Hepatocyte (in vitro differentiated cells): Measurements from ENCODE around the gene SBNO1. TPM values are rescaled to one million over a fixed set of nuclear protein-coding genes. Genes with fewer than 3 reads are reported as not detected.

ENCODE experiments used
- DNase-seq: peaks from one replicate; pipeline ENCODE4 v3.0.0-alpha.2; 2016; ENCODE audit warnings: low spot score
- H2AFZ ChIP-seq: fragments of 200-600 bp; sonication (generic); 2 replicates; pipeline ENCODE4 v1.6.0; 2016; ENCODE audit warnings: antibody characterized with exemption, mild to moderate bottlenecking
- H3K27ac ChIP-seq: fragments of 200-600 bp; sonication (generic); 2 replicates; pipeline ENCODE4 v1.5.1; 2016; ENCODE audit warnings: mild to moderate bottlenecking
- H3K27me3 ChIP-seq: fragments of 200-600 bp; sonication (generic); 2 replicates; pipeline ENCODE4 v1.6.1; 2016
- H3K36me3 ChIP-seq: fragments of 200-600 bp; sonication (generic); replicated peaks from 2 replicates; pipeline ENCODE4 v1.5.1; 2016; ENCODE audit warnings: low read depth; ENCODE audit not compliant: insufficient read depth
- H3K4me1 ChIP-seq: fragments of 200-600 bp; sonication (generic); 2 replicates; pipeline ENCODE4 v1.5.1; 2016; ENCODE audit warnings: mild to moderate bottlenecking, moderate library complexity; ENCODE audit not compliant: insufficient read depth
- H3K4me2 ChIP-seq: fragments of 200-600 bp; sonication (generic); 2 replicates; pipeline ENCODE4 v1.6.0; 2016
- H3K4me3 ChIP-seq: fragments of 200-600 bp; sonication (generic); 2 replicates; pipeline ENCODE4 v1.5.1; 2016; ENCODE audit warnings: mild to moderate bottlenecking
- H3K79me2 ChIP-seq: fragments of 200-600 bp; sonication (generic); 2 replicates; pipeline ENCODE4 v1.6.0; 2017; ENCODE audit warnings: mild to moderate bottlenecking
- H3K9me2 ChIP-seq: fragments of 200-600 bp; sonication (generic); replicated peaks from 2 replicates; pipeline ENCODE4 v1.6.0; 2017; ENCODE audit warnings: mild to moderate bottlenecking; ENCODE audit not compliant: insufficient read depth
- H3K9me3 ChIP-seq: fragments of 200-600 bp; sonication (generic); 2 replicates; pipeline ENCODE4 v1.5.1; 2016; ENCODE audit warnings: low read depth, mild to moderate bottlenecking
- H4K20me1 ChIP-seq: fragments of 200-600 bp; sonication (generic); 2 replicates; pipeline ENCODE4 v1.6.0; 2016; ENCODE audit warnings: mild to moderate bottlenecking; ENCODE audit not compliant: insufficient read depth, poor library complexity, severe bottlenecking
- EZH2 ChIP-seq: fragments of 200-600 bp; sonication (generic); IDR thresholded peaks from 2 replicates; pipeline ENCODE4 v1.6.1; 2016; ENCODE audit warnings: antibody characterized with exemption, mild to moderate bottlenecking, borderline replicate concordance
- EZH2phosphoT487 ChIP-seq: fragments of 200-600 bp; sonication (generic); IDR thresholded peaks from one replicate; pipeline ENCODE4 v1.6.1; 2018; ENCODE audit warnings: antibody characterized with exemption, mild to moderate bottlenecking, low read depth, moderate library complexity; ENCODE audit not compliant: unreplicated experiment, severe bottlenecking
- WGBS: methylation state at CpG from one replicate; pipeline ENCODE4 v1.1.6; 2016; ENCODE audit warnings: low lambda C conversion rate; ENCODE audit errors: missing lambda C conversion rate; 5-methylcytosine and 5-hydroxymethylcytosine counted together
- polyA plus RNA-seq: library from polyadenylated mRNA; unstranded; fragments of >200 nt; fragmentation: Nextera tagmentation; extraction: Ambion mirVana; gene quantifications from 2 replicates; pipeline ENCODE4 v1.2.1, GENCODE V29; 2016
- total RNA-seq: library from RNA; depleted of rRNA; stranded (reverse); fragments of >200 nt; gene quantifications from 2 replicates; pipeline ENCODE4 v1.2.3, GENCODE V29; 2014
- TF ChIP-seq, protein P1 (sequence below): fragments of 200-600 bp; sonication (generic); IDR thresholded peaks from 2 replicates; pipeline ENCODE4 v1.5.1; 2016; ENCODE audit warnings: antibody characterized with exemption, mild to moderate bottlenecking; ENCODE audit not compliant: poor library complexity

SBNO1 gene
- total and polyA plus RNA-seq, 2 experiments from 2014 or later, result 13.4 to 28.9 TPM

DNA sequence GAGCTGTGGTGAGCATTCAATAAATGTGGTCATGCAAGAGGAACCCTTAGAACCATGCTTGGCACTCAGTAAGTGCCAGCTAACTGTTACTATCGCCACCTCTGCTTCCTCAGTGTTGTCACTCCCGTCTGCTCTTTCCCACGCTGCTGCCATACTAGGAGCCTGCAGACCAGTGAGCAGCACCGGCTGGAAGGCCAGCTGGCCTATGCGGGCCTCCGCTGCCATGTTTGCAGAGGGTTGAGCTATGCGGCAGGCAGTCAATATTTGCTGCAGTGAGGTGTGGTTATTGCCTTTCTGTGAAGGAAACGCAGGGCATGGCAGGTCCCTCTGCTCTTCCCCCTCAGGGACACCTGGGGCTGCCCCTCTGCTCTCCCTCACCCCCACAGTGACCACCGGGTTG lies 32.3 kb upstream of the SBNO1 start:
- Histone ChIP-seq H4K20me1 (peaks cover 14% of the 10 kb centered on the region), H2AFZ (no peak overlapping the region), H3K27ac (no peak overlapping the region), H3K4me3 (no peak overlapping the region), H3K9me3 (no peaks in the 10 kb centered on the region), H3K4me2 (no peak overlapping the region), H3K79me2 (peaks cover 89% of the 10 kb centered on the region), H3K4me1 (no peaks in the 10 kb centered on the region), H3K27me3 (no peaks in the 10 kb centered on the region), H3K9me2 (no peaks in the 10 kb centered on the region), H3K36me3 (no peaks in the 10 kb centered on the region)
- 60% methylated on average over 9 of the region's 9 CpGs for WGBS
- DNase-seq, result no peak
- TF ChIP-seq, protein P1, sequence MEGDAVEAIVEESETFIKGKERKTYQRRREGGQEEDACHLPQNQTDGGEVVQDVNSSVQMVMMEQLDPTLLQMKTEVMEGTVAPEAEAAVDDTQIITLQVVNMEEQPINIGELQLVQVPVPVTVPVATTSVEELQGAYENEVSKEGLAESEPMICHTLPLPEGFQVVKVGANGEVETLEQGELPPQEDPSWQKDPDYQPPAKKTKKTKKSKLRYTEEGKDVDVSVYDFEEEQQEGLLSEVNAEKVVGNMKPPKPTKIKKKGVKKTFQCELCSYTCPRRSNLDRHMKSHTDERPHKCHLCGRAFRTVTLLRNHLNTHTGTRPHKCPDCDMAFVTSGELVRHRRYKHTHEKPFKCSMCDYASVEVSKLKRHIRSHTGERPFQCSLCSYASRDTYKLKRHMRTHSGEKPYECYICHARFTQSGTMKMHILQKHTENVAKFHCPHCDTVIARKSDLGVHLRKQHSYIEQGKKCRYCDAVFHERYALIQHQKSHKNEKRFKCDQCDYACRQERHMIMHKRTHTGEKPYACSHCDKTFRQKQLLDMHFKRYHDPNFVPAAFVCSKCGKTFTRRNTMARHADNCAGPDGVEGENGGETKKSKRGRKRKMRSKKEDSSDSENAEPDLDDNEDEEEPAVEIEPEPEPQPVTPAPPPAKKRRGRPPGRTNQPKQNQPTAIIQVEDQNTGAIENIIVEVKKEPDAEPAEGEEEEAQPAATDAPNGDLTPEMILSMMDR, result no peak
- TF ChIP-seq EZH2, result no peak
- TF ChIP-seq EZH2phosphoT487, result no peak

DNA sequence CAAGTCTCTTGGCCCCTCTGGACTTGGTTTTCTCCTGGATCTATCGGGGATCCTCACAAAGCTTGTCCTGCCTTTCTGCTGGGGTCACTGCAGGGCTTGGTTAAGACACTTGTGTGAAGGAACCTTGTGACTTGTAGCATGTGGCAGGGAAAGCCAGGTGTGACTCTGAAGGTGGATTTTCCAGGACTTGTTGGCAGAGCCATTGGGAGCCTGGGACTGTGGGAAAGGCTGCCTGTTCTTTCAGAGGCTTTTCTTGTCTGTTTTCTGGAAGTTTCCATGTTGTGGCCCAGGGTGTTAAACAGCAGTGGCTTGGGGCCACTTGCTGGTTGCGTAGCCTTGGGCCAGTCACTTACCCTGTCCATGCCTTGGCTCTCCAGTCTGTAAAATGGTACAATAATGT lies 31.9 kb upstream of the SBNO1 start:
- Histone ChIP-seq H3K27me3 (no peaks in the 10 kb centered on the region), H2AFZ (no peak overlapping the region), H3K9me3 (no peaks in the 10 kb centered on the region), H3K4me1 (no peaks in the 10 kb centered on the region), H3K79me2 (peaks cover 89% of the 10 kb centered on the region), H3K4me3 (no peak overlapping the region), H3K36me3 (no peaks in the 10 kb centered on the region), H4K20me1 (peaks cover 10% of the 10 kb centered on the region), H3K9me2 (no peaks in the 10 kb centered on the region), H3K27ac (no peak overlapping the region), H3K4me2 (no peak overlapping the region)
- WGBS, result 97% methylated on average over 2 of the region's 2 CpGs
- TF ChIP-seq, protein P1, result no peak
- no peak for TF ChIP-seq EZH2phosphoT487
- no peak for TF ChIP-seq EZH2
- no peak for DNase-seq

DNA sequence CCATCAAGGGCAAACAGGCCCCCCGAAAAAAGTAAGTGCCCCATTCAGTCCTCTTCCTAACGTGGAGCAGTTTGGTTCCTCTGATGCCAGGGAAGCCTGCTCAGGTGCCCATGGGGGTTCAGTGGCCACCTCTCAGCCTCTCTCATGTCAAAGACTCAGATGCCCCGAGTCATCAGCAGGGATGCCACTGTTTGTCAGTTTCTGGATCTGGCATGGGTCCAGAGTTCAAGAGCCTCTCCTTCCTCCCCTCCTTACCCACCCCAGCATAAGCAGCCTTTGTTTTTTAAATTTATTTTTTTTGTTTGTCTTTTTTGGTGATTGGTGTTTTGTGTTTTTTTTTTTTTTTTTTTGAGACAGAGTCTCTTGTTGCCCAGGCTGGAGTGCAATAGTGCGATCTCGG lies 30.6 kb upstream of the SBNO1 start:
- Histone ChIP-seq H3K4me3 (no peak overlapping the region), H3K36me3 (no peaks in the 10 kb centered on the region), H2AFZ (no peak overlapping the region), H3K9me2 (no peaks in the 10 kb centered on the region), H4K20me1 (peaks cover 8% of the 10 kb centered on the region), H3K4me1 (peaks cover 8% of the 10 kb centered on the region), H3K9me3 (no peaks in the 10 kb centered on the region), H3K27ac (no peak overlapping the region), H3K79me2 (peaks cover 94% of the 10 kb centered on the region), H3K4me2 (no peak overlapping the region), H3K27me3 (no peaks in the 10 kb centered on the region)
- WGBS, result 99% methylated on average over 5 of the region's 5 CpGs
- DNase-seq, result no peak
- no peak for TF ChIP-seq EZH2phosphoT487
- TF ChIP-seq, protein P1, result no peak
- no peak for TF ChIP-seq EZH2

DNA sequence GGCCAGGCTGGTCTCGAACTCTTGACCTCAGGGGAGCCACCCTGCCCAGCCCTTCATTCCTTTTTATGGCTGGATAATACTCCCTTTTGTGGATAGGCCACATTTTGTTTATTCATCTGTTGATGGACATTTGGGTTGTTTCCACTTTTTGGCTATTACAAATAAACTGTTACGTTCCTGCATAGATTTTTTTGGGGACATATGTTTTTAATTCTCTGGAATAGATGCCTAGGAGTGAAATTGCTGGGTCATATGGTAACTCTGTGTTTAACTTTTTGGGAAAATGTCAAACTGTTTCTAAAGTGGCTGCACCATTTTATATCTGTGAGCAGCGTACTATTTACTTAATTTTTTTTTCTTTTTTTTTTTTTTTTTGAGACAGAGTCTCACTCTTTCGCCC lies 29.1 kb upstream of the SBNO1 start:
- Histone ChIP-seq H3K4me3 (no peak overlapping the region), H3K27me3 (no peaks in the 10 kb centered on the region), H3K9me3 (no peaks in the 10 kb centered on the region), H4K20me1 (peaks cover 13% of the 10 kb centered on the region), H2AFZ (no peak overlapping the region), H3K4me2 (no peak overlapping the region), H3K4me1 (peaks cover 13% of the 10 kb centered on the region), H3K36me3 (no peaks in the 10 kb centered on the region), H3K27ac (no peak overlapping the region), H3K9me2 (no peaks in the 10 kb centered on the region), H3K79me2 (peaks cover 91% of the 10 kb centered on the region)
- DNase-seq, result no peak
- WGBS, result 85% methylated on average over 4 of the region's 4 CpGs
- TF ChIP-seq EZH2 (no peak), EZH2phosphoT487 (no peak)
- TF ChIP-seq, protein P1, result no peak
